Thyroid gland (tissue), 4 donors: Measurements from ENCODE around the gene IL7R. TPM values are rescaled to one million over a fixed set of nuclear protein-coding genes. Genes with fewer than 3 reads are reported as not detected.

Source experiments
- DNase-seq, 2 donors: peaks; one replicate each; pipeline ENCODE4 v3.0.0-alpha.2; 2019
- H3K27ac ChIP-seq, 3 donors: fragments of 200-600 bp; sonication (generic); 1 replicate in 2 of 3; 2 replicates in 1 of 3; pipeline ENCODE4 v1.5.1; 2016 to 2019; ENCODE audit warnings: mild to moderate bottlenecking in 1 of 3, moderate library complexity in 1 of 3
- H3K27me3 ChIP-seq: fragments of 200-600 bp; sonication (generic); one replicate; pipeline ENCODE4 v1.5.1; 2019
- H3K36me3 ChIP-seq, 2 donors: fragments of 200-600 bp; sonication (generic); one replicate each; pipeline ENCODE4 v1.5.1; 2016 to 2019
- H3K4me1 ChIP-seq, 2 donors: fragments of 200-600 bp; sonication (generic); one replicate each; pipeline ENCODE4 v1.5.1; 2017 to 2019
- H3K4me3 ChIP-seq, 3 donors: fragments of 200-600 bp; sonication (generic); replicated peaks in 1 of 3; 1 replicate in 2 of 3; 2 replicates in 1 of 3; pipeline ENCODE4 v1.5.1; 2016; ENCODE audit warnings: mild to moderate bottlenecking in 1 of 3
- H3K9me3 ChIP-seq: fragments of 200-600 bp; sonication (generic); one replicate; pipeline ENCODE4 v1.5.1; 2017
- CTCF ChIP-seq, 6 experiments: fragments of 200-600 bp in 3 of 6; fragments of 450-650 bp in 3 of 6; sonication (generic) in 3 of 6; IDR thresholded peaks; one replicate each; pipeline ENCODE4 v1.5.1; 2016 to 2019; ENCODE audit warnings: antibody characterized with exemption in 6 of 6, mild to moderate bottlenecking in 2 of 6, inconsistent platforms in 1 of 6, moderate library complexity in 1 of 6
- POLR2A ChIP-seq, 2 donors: fragments of 450-650 bp; IDR thresholded peaks; one replicate each; pipeline ENCODE4 v1.6.1; 2017; ENCODE audit warnings: antibody characterized with exemption in 2 of 2, mild to moderate bottlenecking in 2 of 2, moderate library complexity in 1 of 2
- WGBS, 2 donors: methylation state at CpG; one replicate each; pipeline ENCODE4 v1.1.5; 2017; 5-methylcytosine and 5-hydroxymethylcytosine counted together
- intact Hi-C: fragments of 100-400 bp; cut with DNase I; formaldehyde crosslinking; loops from one replicate; pipeline ENCODE4 v1.15.1; 2023
- total RNA-seq, 4 donors: library from RNA; depleted of rRNA; stranded (reverse); fragments of >200 nt; gene quantifications; one replicate each; pipeline ENCODE4 v1.2.3, GENCODE V29; 2016

The IL7R gene
- total RNA-seq, 4 donors from 2014 or later = 12.7 to 29.0 (median 15.1) TPM

- Histone ChIP-seq H3K4me3 (no peak overlapping the region), H3K27me3 (no peaks in the 10 kb centered on the region), H3K36me3 (no peaks in the 10 kb centered on the region), H3K9me3 (no peaks in the 10 kb centered on the region), H3K27ac (no peak overlapping the region), H3K4me1 (no peaks in the 10 kb centered on the region)
- intact Hi-C loops = loop anchor here (10.0 kb wide), 1 partner anchor 306 kb away; the partner anchor contains the start of gene SPEF2
- no peak for DNase-seq
- WGBS, 2 donors = 69 to 83% methylated on average over 11 of the region's 11 CpGs
- TF ChIP-seq POLR2A (IDR thresholded peaks at IDR 0.05) (no peak), CTCF (IDR thresholded peaks at IDR 0.05) (no peak)
Observed at GRCh38 chr5:35920890-35921289, 64.2 kb downstream of the IL7R start.

GRCh38 chr5:35921930-35922329 lies 65.2 kb downstream of the IL7R start:
- no peaks in the 10 kb centered on the region for H3K9me3 ChIP-seq
- no peak overlapping the region for H3K4me3 ChIP-seq
- TF ChIP-seq POLR2A (IDR thresholded peaks at IDR 0.05) (no peak), CTCF (IDR thresholded peaks at IDR 0.05) (no peak)
- H3K4me1 ChIP-seq = no peaks in the 10 kb centered on the region
- intact Hi-C loops = loop anchor here (10.0 kb wide), 1 partner anchor 307 kb away; the partner anchor contains the start of gene SPEF2
- H3K27ac ChIP-seq = no peak overlapping the region
- H3K27me3 ChIP-seq = no peaks in the 10 kb centered on the region
- 76 to 82% methylated on average over 5 of the region's 5 CpGs for WGBS, 2 donors
- H3K36me3 ChIP-seq = no peaks in the 10 kb centered on the region
- no peak for DNase-seq

GRCh38 chr5:35922468-35922867 lies 65.8 kb downstream of the IL7R start:
- H3K27me3 ChIP-seq = no peaks in the 10 kb centered on the region
- no peak overlapping the region for H3K27ac ChIP-seq
- no peaks in the 10 kb centered on the region for H3K4me1 ChIP-seq
- H3K36me3 ChIP-seq = no peaks in the 10 kb centered on the region
- TF ChIP-seq CTCF (IDR thresholded peaks at IDR 0.05) (no peak), POLR2A (IDR thresholded peaks at IDR 0.05) (no peak)
- no peaks in the 10 kb centered on the region for H3K9me3 ChIP-seq
- intact Hi-C loops = loop anchor here (10.0 kb wide), 1 partner anchor 308 kb away; the partner anchor contains the start of gene SPEF2
- no peak overlapping the region for H3K4me3 ChIP-seq
- DNase-seq = no peak
- 90 to 92% methylated on average over 7 of the region's 7 CpGs for WGBS, 2 donors

- WGBS, 2 donors = 59 to 66% methylated on average over 9 to 10 of the region's 10 CpGs
- no peak overlapping the region for H3K4me3 ChIP-seq
- no peak for DNase-seq
- no peaks in the 10 kb centered on the region for H3K27me3 ChIP-seq
- TF ChIP-seq CTCF (IDR thresholded peaks at IDR 0.05) = no peak
- no peak for TF ChIP-seq POLR2A (IDR thresholded peaks at IDR 0.05)
- no peaks in the 10 kb centered on the region for H3K4me1 ChIP-seq
- H3K9me3 ChIP-seq = no peaks in the 10 kb centered on the region
- no peaks in the 10 kb centered on the region for H3K36me3 ChIP-seq
- intact Hi-C loops = loop anchor here (10.0 kb wide), 1 partner anchor 310 kb away; the partner anchor contains the start of gene SPEF2
- no peak overlapping the region for H3K27ac ChIP-seq
Observed at GRCh38 chr5:35924122-35924949, 67.6 kb downstream of the IL7R start.
